ENCODE results near the gene CDK6. TPM values are rescaled to one million over a fixed set of nuclear protein-coding genes. Genes with fewer than 3 reads are reported as not detected.

Gene CDK6
- total RNA-seq, 1 experiment from 2014 or later = 10.5 TPM

DNA sequence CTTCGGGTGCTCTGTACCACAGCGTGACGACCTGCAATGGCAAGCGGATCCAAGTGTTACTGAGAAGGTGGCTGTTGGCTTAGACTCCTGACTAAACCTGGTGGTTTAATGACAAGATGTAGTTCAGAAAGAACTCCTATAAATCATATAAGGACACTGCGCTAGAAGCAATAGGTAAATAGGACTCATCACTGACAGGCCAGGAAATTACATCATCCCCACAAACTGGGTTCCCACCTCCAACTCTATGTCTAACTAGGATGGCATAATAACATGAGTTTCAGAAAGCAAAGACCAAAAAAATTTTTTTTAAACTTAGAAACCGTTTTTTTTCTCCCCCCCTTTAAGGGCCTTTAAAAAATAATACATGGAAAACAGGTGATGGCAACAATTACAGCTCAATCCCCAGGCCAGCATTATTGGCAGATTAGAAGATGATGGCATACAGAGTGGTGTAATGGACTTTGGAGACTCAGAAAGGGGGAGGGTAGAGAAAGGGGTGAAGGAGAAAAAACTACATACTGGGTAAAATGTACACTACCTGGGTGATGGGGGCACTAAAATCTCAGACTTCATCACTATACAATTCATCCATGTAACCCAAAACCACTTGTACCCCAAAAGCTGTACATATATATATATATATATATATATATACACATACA lies 164.7 kb downstream of the CDK6 start:
- ChIA-PET CTCF (no interaction called here), POLR2A (ENCODE audit: low non-redundant PET) (no interaction called here)
- no TSS peak for BruUV-seq (replicated peaks)
- Histone ChIP-seq H3K4me3 (ENCODE audit: low read depth, low read length, poor library complexity, severe bottlenecking) (no peak overlapping the region), H3K27ac (ENCODE audit: low read depth, low read length, poor library complexity, severe bottlenecking) (no peak overlapping the region), H3K9me3 (ENCODE audit: low read depth, low read length, poor library complexity, severe bottlenecking) (no peaks in the 10 kb centered on the region), H3K4me1 (ENCODE audit: insufficient read depth, low read length, poor library complexity, severe bottlenecking) (no peaks in the 10 kb centered on the region), H3K27me3 (replicated peaks; ENCODE audit: insufficient read depth, low read depth, low read length, poor library complexity) (no peaks in the 10 kb centered on the region), H3K36me3 (ENCODE audit: insufficient read depth, low read length, poor library complexity, severe bottlenecking) (no peaks in the 10 kb centered on the region)
- intact Hi-C loops (cut with micrococcal nuclease; ENCODE audit: unreplicated experiment) = no loop called here
- TF ChIP-seq, protein P1, sequence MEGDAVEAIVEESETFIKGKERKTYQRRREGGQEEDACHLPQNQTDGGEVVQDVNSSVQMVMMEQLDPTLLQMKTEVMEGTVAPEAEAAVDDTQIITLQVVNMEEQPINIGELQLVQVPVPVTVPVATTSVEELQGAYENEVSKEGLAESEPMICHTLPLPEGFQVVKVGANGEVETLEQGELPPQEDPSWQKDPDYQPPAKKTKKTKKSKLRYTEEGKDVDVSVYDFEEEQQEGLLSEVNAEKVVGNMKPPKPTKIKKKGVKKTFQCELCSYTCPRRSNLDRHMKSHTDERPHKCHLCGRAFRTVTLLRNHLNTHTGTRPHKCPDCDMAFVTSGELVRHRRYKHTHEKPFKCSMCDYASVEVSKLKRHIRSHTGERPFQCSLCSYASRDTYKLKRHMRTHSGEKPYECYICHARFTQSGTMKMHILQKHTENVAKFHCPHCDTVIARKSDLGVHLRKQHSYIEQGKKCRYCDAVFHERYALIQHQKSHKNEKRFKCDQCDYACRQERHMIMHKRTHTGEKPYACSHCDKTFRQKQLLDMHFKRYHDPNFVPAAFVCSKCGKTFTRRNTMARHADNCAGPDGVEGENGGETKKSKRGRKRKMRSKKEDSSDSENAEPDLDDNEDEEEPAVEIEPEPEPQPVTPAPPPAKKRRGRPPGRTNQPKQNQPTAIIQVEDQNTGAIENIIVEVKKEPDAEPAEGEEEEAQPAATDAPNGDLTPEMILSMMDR (conservative IDR thresholded peaks at IDR 0.05; ENCODE audit: low read depth, low read length) = no peak
- no peak for TF ChIP-seq EZH2 (IDR thresholded peaks at IDR 0.05; ENCODE audit: borderline replicate concordance, low read depth, low read length, poor library complexity, severe bottlenecking)
- no peak for DNase-seq (ENCODE audit: low spot score)

DNA sequence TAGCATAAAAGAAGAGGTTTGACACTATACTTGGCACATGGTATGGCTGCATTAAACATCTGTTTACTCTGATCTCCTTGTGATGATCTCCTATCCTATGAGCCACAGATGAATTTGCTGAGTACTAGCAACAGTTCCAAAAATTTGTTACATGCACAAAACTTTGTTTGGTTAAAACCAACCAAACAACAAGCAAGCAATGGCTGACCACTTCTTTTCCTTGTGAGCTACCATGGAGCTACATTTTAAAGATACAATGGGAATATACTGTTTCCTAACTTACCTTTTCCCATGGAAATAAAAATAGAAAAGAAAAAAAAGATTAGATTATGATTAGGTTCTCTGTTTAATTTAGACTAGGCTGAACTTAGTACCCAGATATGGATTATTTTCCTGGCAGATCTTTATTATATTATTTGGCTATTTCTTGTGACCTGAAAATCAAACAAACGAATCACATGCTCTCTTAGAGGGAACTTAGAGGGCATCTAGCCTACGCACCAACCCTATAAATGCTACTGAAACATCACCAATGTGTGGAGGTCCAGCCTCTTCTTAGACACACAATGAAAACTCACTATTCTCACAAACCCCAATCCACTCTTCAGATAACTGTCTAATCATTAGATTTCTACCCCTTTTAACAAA lies 166.0 kb downstream of the CDK6 start:
- no peak overlapping the region for H3K27ac ChIP-seq (ENCODE audit: low read depth, low read length, poor library complexity, severe bottlenecking)
- no peaks in the 10 kb centered on the region for H3K9me3 ChIP-seq (ENCODE audit: low read depth, low read length, poor library complexity, severe bottlenecking)
- no peaks in the 10 kb centered on the region for H3K27me3 ChIP-seq (replicated peaks; ENCODE audit: insufficient read depth, low read depth, low read length, poor library complexity)
- no peak for DNase-seq (ENCODE audit: low spot score)
- H3K4me1 ChIP-seq (ENCODE audit: insufficient read depth, low read length, poor library complexity, severe bottlenecking) = no peaks in the 10 kb centered on the region
- TF ChIP-seq, protein P1 (conservative IDR thresholded peaks at IDR 0.05; ENCODE audit: low read depth, low read length) = no peak
- TF ChIP-seq EZH2 (IDR thresholded peaks at IDR 0.05; ENCODE audit: borderline replicate concordance, low read depth, low read length, poor library complexity, severe bottlenecking) = no peak
- intact Hi-C loops (cut with micrococcal nuclease; ENCODE audit: unreplicated experiment) = no loop called here
- H3K4me3 ChIP-seq (ENCODE audit: low read depth, low read length, poor library complexity, severe bottlenecking) = no peak overlapping the region
- CTCF ChIA-PET = no interaction called here
- H3K36me3 ChIP-seq (ENCODE audit: insufficient read depth, low read length, poor library complexity, severe bottlenecking) = no peaks in the 10 kb centered on the region
- POLR2A ChIA-PET (ENCODE audit: low non-redundant PET) = no interaction called here
- no TSS peak for BruUV-seq (replicated peaks)

DNA sequence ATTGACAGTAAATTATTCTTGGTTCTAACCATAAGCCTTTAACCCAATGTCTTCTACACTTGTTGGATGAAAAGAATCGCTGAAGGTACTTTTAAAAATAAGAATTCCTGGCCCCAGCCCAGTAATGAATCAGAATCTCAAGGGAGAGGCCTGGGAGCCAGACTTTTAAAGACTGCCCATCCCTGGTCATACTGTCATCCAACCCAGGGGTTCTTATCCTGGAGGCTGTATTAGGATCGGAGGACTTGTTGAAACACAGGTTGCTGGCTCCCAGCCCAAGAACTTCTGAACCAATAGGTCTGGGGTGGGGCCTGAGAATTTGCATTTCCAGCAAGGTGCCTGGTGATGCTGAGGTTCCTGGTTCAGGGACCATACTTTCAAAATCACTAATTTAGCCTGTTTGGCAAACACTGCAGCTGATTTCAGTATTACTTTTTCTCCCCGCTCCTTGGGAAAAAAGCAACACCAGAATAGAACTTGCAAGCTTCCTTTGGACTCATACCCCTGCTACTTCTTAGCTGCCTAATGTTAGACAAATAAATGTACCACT lies 166.7 kb downstream of the CDK6 start:
- CTCF ChIA-PET = no interaction called here
- H3K27ac ChIP-seq (ENCODE audit: low read depth, low read length, poor library complexity, severe bottlenecking) = no peak overlapping the region
- no peaks in the 10 kb centered on the region for H3K27me3 ChIP-seq (replicated peaks; ENCODE audit: insufficient read depth, low read depth, low read length, poor library complexity)
- no peaks in the 10 kb centered on the region for H3K4me1 ChIP-seq (ENCODE audit: insufficient read depth, low read length, poor library complexity, severe bottlenecking)
- no peaks in the 10 kb centered on the region for H3K9me3 ChIP-seq (ENCODE audit: low read depth, low read length, poor library complexity, severe bottlenecking)
- DNase-seq (ENCODE audit: low spot score) = no peak
- no peak overlapping the region for H3K4me3 ChIP-seq (ENCODE audit: low read depth, low read length, poor library complexity, severe bottlenecking)
- no TSS peak for BruUV-seq (replicated peaks)
- intact Hi-C loops (cut with micrococcal nuclease; ENCODE audit: unreplicated experiment) = no loop called here
- POLR2A ChIA-PET (ENCODE audit: low non-redundant PET) = no interaction called here
- no peaks in the 10 kb centered on the region for H3K36me3 ChIP-seq (ENCODE audit: insufficient read depth, low read length, poor library complexity, severe bottlenecking)
- no peak for TF ChIP-seq EZH2 (IDR thresholded peaks at IDR 0.05; ENCODE audit: borderline replicate concordance, low read depth, low read length, poor library complexity, severe bottlenecking)
- TF ChIP-seq, protein P1 (conservative IDR thresholded peaks at IDR 0.05; ENCODE audit: low read depth, low read length) = no peak

Measured in A673 (cell line).